ENCODE data around the gene NCAPD2. TPM values are rescaled to one million over a fixed set of nuclear protein-coding genes. Genes with fewer than 3 reads are reported as not detected.

NCAPD2 gene
- total and polyA plus RNA-seq, 10 donors, result 12.0 to 49.2 (median 37.2) TPM

DNA sequence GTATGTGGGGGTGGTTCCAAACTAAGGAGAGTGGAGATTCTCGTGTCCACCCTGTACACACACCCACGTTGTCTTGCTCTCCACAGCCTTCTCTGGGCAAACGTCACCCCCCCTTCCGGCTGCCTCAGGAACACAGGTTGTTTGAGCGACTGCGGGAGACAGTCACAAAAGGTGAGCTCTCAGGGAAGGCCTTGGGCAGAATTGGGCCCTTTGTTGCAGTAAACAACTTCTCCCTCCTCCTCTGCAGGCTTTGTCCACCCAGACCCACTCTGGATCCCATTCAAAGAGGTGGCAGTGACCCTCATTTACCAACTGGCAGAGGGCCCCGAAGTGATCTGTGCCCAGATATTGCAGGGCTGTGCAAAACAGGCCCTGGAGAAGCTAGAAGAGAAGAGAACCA, 32.3 kb downstream of the NCAPD2 start:
- Histone ChIP-seq H3K27me3 (replicated peaks in 1 of 7) (no peaks in the 10 kb centered on the region), H3K4me3 (no peak overlapping the region), H3K9me3 (no peaks in the 10 kb centered on the region), H3K4me1 (no peaks in the 10 kb centered on the region), H3K27ac (no peak overlapping the region), H3K36me3 (peaks cover 6 to 100% (median 99%) of the 10 kb centered on the region in 6 donors)
- TF ChIP-seq, protein P1, sequence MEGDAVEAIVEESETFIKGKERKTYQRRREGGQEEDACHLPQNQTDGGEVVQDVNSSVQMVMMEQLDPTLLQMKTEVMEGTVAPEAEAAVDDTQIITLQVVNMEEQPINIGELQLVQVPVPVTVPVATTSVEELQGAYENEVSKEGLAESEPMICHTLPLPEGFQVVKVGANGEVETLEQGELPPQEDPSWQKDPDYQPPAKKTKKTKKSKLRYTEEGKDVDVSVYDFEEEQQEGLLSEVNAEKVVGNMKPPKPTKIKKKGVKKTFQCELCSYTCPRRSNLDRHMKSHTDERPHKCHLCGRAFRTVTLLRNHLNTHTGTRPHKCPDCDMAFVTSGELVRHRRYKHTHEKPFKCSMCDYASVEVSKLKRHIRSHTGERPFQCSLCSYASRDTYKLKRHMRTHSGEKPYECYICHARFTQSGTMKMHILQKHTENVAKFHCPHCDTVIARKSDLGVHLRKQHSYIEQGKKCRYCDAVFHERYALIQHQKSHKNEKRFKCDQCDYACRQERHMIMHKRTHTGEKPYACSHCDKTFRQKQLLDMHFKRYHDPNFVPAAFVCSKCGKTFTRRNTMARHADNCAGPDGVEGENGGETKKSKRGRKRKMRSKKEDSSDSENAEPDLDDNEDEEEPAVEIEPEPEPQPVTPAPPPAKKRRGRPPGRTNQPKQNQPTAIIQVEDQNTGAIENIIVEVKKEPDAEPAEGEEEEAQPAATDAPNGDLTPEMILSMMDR (IDR thresholded peaks at IDR 0.05 in 8 of 11, conservative IDR thresholded peaks at IDR 0.05 in 3 of 11), result no peak
- no peak for TF ChIP-seq POLR2A (IDR thresholded peaks at IDR 0.05)
- TF ChIP-seq POLR2AphosphoS5 (IDR thresholded peaks at IDR 0.05), result no peak
- DNase-seq, result no peak
- WGBS, 5 donors, result 91 to 97% (median 94%) methylated on average over 5 to 7 of the region's 7 CpGs
- intact Hi-C loops (cut with DNase I; ENCODE audit: low total_unique reads), result no loop called here

DNA sequence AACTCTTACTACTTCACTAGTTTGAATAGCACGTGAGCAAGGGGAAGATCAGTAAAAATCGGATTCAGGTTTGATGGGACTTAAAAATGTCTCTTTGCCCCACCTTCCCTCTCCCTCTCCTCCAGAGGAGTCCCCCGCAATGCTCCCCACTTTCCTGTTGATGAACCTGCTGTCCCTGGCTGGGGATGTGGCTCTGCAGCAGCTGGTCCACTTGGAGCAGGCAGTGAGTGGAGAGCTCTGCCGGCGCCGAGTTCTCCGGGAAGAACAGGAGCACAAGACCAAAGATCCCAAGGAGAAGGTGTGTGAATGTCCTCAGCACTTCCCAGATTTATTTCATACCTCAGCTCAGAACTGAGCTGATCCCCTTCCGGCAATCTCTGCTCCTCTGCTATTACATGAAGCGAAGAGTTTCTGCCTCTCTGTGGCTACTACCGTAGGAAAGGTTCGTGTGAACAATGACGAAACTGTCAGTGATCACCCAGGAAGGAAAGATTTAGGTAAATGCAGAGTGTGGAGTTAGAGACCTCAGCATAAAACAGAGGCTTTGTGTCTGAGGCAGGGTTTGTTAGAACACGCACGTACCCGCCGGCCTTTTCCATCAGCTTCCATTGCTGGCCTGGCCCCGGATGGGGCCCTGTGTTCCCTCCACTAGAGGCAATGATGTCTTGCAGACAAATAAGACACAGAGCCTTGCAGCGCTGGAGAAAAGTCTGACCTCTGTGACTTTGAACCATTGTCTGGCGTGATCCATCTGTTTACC, 33.0 kb downstream of the NCAPD2 start:
- peaks cover 0 to 5% (median 2%) of the 10 kb centered on the region in 6 donors for H3K4me1 ChIP-seq
- DNase-seq, result no peak
- TF ChIP-seq POLR2A (IDR thresholded peaks at IDR 0.05), result no peak
- TF ChIP-seq, protein P1 (IDR thresholded peaks at IDR 0.05 in 8 of 11, conservative IDR thresholded peaks at IDR 0.05 in 3 of 11), result no peak
- TF ChIP-seq POLR2AphosphoS5 (IDR thresholded peaks at IDR 0.05), result no peak
- no peak overlapping the region for H3K27ac ChIP-seq
- H3K27me3 ChIP-seq (replicated peaks in 1 of 7), result no peaks in the 10 kb centered on the region
- no peaks in the 10 kb centered on the region for H3K9me3 ChIP-seq
- 88 to 96% (median 93%) methylated on average over 19 of the region's 19 CpGs for WGBS, 5 donors
- H3K4me3 ChIP-seq, result no peak overlapping the region
- intact Hi-C loops (cut with DNase I; ENCODE audit: low total_unique reads), result no loop called here
- H3K36me3 ChIP-seq, result peaks cover 6 to 100% (median 95%) of the 10 kb centered on the region in 6 donors

DNA sequence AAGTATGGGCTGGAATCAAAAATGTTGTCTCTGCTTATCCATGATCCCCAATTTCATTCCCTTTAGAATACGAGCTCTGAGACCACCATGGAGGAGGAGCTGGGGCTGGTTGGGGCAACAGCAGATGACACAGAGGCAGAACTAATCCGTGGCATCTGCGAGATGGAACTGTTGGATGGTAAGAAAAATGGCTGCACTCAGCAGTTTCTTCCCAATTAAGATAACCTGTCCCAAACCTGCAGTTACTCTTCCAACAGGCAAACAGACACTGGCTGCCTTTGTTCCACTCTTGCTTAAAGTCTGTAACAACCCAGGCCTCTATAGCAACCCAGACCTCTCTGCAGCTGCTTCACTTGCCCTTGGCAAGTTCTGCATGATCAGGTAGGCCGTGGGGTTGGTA, 33.8 kb downstream of the NCAPD2 start:
- no peak for DNase-seq
- intact Hi-C loops (cut with DNase I; ENCODE audit: low total_unique reads), result no loop called here
- no peaks in the 10 kb centered on the region for H3K9me3 ChIP-seq
- WGBS, 5 donors, result 89 to 100% (median 93%) methylated on average over 4 of the region's 4 CpGs
- H3K4me1 ChIP-seq, result peaks cover 7 to 13% (median 10%) of the 10 kb centered on the region in 6 donors
- H3K27ac ChIP-seq, result no peak overlapping the region
- no peak overlapping the region for H3K4me3 ChIP-seq
- H3K36me3 ChIP-seq, result peaks cover 6 to 94% (median 88%) of the 10 kb centered on the region in 6 donors
- TF ChIP-seq, protein P1 (IDR thresholded peaks at IDR 0.05 in 8 of 11, conservative IDR thresholded peaks at IDR 0.05 in 3 of 11), result no peak
- TF ChIP-seq POLR2AphosphoS5 (IDR thresholded peaks at IDR 0.05), result no peak
- TF ChIP-seq POLR2A (IDR thresholded peaks at IDR 0.05), result no peak
- no peaks in the 10 kb centered on the region for H3K27me3 ChIP-seq (replicated peaks in 1 of 7)

DNA sequence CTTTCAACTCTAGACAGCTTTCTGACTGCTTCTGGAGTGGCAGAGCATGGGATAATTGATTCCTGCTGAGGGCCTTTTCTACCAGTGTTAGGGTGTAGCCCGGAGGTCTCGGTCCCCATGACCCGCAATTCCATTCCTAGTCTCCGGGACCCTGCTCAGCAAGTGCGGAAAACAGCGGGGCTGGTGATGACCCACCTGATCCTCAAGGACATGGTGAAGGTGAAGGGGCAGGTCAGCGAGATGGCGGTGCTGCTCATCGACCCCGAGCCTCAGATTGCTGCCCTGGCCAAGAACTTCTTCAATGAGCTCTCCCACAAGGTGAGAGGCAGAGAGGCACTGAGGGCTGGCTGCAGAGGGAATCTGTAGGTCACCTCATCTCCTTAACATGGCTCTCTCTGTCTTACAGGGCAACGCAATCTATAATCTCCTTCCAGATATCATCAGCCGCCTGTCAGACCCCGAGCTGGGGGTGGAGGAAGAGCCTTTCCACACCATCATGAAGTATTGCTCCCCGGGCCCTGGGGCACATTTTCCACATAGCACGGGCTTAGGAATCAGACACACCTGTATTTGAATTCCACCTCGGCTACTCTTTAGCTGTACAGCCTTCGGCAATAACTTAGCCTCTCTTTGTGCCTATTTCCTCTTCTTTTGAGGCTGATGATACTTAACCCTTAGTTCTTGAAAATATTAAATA, 34.8 kb downstream of the NCAPD2 start:
- Histone ChIP-seq H3K27me3 (replicated peaks in 1 of 7) (no peaks in the 10 kb centered on the region), H3K36me3 (peaks cover 4 to 84% (median 78%) of the 10 kb centered on the region in 6 donors), H3K9me3 (no peaks in the 10 kb centered on the region), H3K27ac (no peak overlapping the region), H3K4me1 (peaks cover 16 to 22% (median 20%) of the 10 kb centered on the region in 6 donors), H3K4me3 (no peak overlapping the region)
- TF ChIP-seq POLR2A (IDR thresholded peaks at IDR 0.05) (no peak), POLR2AphosphoS5 (IDR thresholded peaks at IDR 0.05) (no peak)
- TF ChIP-seq, protein P1 (IDR thresholded peaks at IDR 0.05 in 8 of 11, conservative IDR thresholded peaks at IDR 0.05 in 3 of 11), result no peak
- intact Hi-C loops (cut with DNase I; ENCODE audit: low total_unique reads), result no loop called here
- DNase-seq, result no peak
- 89 to 95% (median 91%) methylated on average over 17 of the region's 17 CpGs for WGBS, 5 donors

Data from spleen (tissue), 11 donors.